Suprapubic skin (tissue), 4 donors: ENCODE results near the gene CDH13. TPM values are rescaled to one million over a fixed set of nuclear protein-coding genes. Genes with fewer than 3 reads are reported as not detected.

Experiments used
- DNase-seq, 2 donors: peaks; one replicate each; pipeline ENCODE4 v3.0.0-alpha.2; 2019; ENCODE audit warnings: low spot score in 2 of 2
- H3K27ac ChIP-seq: fragments of 200-600 bp; sonication (generic); one replicate; pipeline ENCODE4 v1.5.1; 2019
- H3K27me3 ChIP-seq: fragments of 200-600 bp; sonication (generic); one replicate; pipeline ENCODE4 v1.5.1; 2019
- H3K36me3 ChIP-seq: fragments of 200-600 bp; sonication (generic); one replicate; pipeline ENCODE4 v1.5.1; 2019
- H3K4me1 ChIP-seq: fragments of 200-600 bp; sonication (generic); one replicate; pipeline ENCODE4 v1.5.1; 2019
- H3K4me3 ChIP-seq: fragments of 200-600 bp; sonication (generic); one replicate; pipeline ENCODE4 v1.5.1; 2019; ENCODE audit warnings: mild to moderate bottlenecking
- H3K9me3 ChIP-seq: fragments of 200-600 bp; sonication (generic); one replicate; pipeline ENCODE4 v1.5.1; 2019
- EP300 ChIP-seq: sonication (generic); formaldehyde crosslinking; IDR thresholded peaks from one replicate; pipeline ENCODE4 v1.6.1; 2017; ENCODE audit warnings: antibody characterized with exemption
- POLR2A ChIP-seq, 2 donors: fragments of 450-650 bp; IDR thresholded peaks; one replicate each; pipeline ENCODE4 v1.6.1; 2017; ENCODE audit warnings: antibody characterized with exemption in 2 of 2, mild to moderate bottlenecking in 2 of 2, moderate library complexity in 2 of 2
- POLR2AphosphoS5 ChIP-seq, 3 donors: sonication (generic); formaldehyde crosslinking; IDR thresholded peaks; one replicate each; pipeline ENCODE4 v1.6.1; 2017; ENCODE audit warnings: antibody characterized with exemption in 3 of 3
- WGBS: methylation state at CpG from one replicate; pipeline ENCODE4 v1.1.5; 2018; 5-methylcytosine and 5-hydroxymethylcytosine counted together
- total RNA-seq, 4 donors: library from RNA; depleted of rRNA; stranded (reverse); fragments of >200 nt; gene quantifications; one replicate each; pipeline ENCODE4 v1.1.0, GENCODE V29; 2016
- TF ChIP-seq, protein P1 (sequence below), 2 donors: fragments of 200-600 bp in 1 of 2; fragments of 450-650 bp in 1 of 2; sonication (generic) in 1 of 2; IDR thresholded peaks; one replicate each; pipeline ENCODE4 v1.5.1; 2016 to 2019; ENCODE audit warnings: antibody characterized with exemption in 2 of 2, mild to moderate bottlenecking in 1 of 2, moderate library complexity in 1 of 2

Gene CDH13
- total RNA-seq, 4 donors from 2014 or later = 90.4 to 176 (median 139) TPM

DNA sequence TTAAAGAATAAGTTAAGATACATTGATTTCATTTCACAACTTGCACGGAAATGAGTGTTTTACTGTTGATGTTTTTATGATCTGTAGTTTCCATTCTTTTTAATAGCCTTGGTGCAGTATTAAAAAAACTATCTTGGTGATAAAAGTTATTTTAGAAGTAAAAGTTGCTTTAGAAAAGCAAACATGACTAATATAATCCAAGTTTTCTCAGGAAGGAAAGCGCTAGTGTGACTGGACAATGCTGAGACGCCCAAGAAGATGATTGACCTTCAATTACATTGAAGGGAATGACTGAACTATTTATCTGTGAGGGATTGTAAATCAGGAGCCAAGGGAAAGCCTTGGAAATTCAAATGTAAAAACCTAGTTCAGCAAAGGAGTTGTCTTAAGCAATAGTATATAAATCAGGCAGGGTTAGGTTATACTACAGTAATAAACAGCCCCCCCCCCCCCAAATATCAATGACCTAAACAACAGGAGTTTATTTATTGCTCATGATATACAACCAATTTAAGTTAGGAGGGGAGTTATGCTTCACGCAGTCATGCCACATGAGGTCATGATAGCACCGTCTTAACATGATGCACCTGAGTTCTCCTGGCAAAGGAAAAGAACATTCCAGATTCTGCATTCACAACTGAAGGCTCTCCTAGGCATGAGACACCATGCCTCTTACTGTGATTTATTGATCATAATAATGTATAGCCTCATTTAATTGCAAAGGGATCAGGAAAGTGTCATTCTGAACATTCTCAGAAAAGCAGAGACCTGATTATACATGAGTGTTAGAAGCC, 443.8 kb downstream of the CDH13 start:
- Histone ChIP-seq H3K4me1 (no peaks in the 10 kb centered on the region), H3K36me3 (no peaks in the 10 kb centered on the region), H3K4me3 (no peak overlapping the region), H3K9me3 (no peaks in the 10 kb centered on the region), H3K27me3 (no peaks in the 10 kb centered on the region), H3K27ac (no peak overlapping the region)
- WGBS = 70% methylated on average over 5 of the region's 5 CpGs
- TF ChIP-seq POLR2AphosphoS5 (IDR thresholded peaks at IDR 0.05) = no peak
- TF ChIP-seq, protein P1, sequence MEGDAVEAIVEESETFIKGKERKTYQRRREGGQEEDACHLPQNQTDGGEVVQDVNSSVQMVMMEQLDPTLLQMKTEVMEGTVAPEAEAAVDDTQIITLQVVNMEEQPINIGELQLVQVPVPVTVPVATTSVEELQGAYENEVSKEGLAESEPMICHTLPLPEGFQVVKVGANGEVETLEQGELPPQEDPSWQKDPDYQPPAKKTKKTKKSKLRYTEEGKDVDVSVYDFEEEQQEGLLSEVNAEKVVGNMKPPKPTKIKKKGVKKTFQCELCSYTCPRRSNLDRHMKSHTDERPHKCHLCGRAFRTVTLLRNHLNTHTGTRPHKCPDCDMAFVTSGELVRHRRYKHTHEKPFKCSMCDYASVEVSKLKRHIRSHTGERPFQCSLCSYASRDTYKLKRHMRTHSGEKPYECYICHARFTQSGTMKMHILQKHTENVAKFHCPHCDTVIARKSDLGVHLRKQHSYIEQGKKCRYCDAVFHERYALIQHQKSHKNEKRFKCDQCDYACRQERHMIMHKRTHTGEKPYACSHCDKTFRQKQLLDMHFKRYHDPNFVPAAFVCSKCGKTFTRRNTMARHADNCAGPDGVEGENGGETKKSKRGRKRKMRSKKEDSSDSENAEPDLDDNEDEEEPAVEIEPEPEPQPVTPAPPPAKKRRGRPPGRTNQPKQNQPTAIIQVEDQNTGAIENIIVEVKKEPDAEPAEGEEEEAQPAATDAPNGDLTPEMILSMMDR (IDR thresholded peaks at IDR 0.05) = no peak
- TF ChIP-seq POLR2A (IDR thresholded peaks at IDR 0.05) = no peak
- TF ChIP-seq EP300 = no peak
- no peak for DNase-seq

DNA sequence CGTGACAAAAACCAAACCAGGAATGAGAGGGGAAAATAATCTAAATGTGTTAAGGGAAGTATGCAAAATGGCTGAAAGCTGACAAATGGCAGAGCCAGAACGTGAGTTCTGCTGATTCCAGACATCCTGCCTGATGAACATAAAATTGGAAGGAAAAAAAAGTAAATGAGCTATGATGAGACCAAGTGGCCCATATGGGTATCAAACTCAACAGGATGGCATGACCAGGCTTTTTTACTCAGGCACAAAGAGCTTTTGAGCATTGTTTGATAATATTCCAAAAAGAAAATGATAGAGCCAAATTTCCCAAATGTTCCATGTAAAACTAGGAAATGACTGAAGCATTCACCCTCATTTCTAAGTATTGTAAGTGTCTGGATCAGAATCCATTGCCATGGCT, 449.2 kb downstream of the CDH13 start:
- TF ChIP-seq, protein P1 (IDR thresholded peaks at IDR 0.05) = no peak
- TF ChIP-seq EP300 = no peak
- no peak for TF ChIP-seq POLR2A (IDR thresholded peaks at IDR 0.05)
- no peak for TF ChIP-seq POLR2AphosphoS5 (IDR thresholded peaks at IDR 0.05)
- Histone ChIP-seq H3K27me3 (no peaks in the 10 kb centered on the region), H3K4me1 (no peaks in the 10 kb centered on the region), H3K36me3 (no peaks in the 10 kb centered on the region), H3K27ac (no peak overlapping the region), H3K9me3 (no peaks in the 10 kb centered on the region), H3K4me3 (no peak overlapping the region)
- WGBS = 75% methylated on average over 2 of the region's 2 CpGs
- DNase-seq = no peak

DNA sequence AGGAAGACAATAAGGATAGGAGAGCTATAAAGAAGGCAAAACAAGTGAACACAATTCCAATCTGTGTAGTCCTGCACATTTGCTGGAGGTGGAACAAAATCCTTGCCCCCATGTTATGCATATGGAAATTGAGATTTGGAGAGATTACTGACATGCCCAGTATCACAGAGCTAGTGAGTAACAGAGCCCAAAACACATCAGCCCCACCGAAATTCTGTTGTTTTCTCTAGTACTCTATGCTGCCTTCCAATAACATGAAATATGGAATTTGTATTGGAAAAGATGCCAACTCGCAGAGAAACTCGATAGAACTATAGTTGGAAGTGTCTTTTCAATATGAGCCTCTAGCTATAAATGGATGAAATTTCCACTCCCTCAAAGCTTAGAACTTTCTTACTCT, 456.6 kb downstream of the CDH13 start:
- 71% methylated on average over 3 of the region's 3 CpGs for WGBS
- no peaks in the 10 kb centered on the region for H3K27me3 ChIP-seq
- H3K36me3 ChIP-seq = no peaks in the 10 kb centered on the region
- no peaks in the 10 kb centered on the region for H3K9me3 ChIP-seq
- no peaks in the 10 kb centered on the region for H3K4me1 ChIP-seq
- no peak overlapping the region for H3K27ac ChIP-seq
- no peak overlapping the region for H3K4me3 ChIP-seq
- TF ChIP-seq POLR2AphosphoS5 (IDR thresholded peaks at IDR 0.05) (no peak), EP300 (no peak), POLR2A (IDR thresholded peaks at IDR 0.05) (no peak)
- TF ChIP-seq, protein P1 (IDR thresholded peaks at IDR 0.05) = no peak
- no peak for DNase-seq

DNA sequence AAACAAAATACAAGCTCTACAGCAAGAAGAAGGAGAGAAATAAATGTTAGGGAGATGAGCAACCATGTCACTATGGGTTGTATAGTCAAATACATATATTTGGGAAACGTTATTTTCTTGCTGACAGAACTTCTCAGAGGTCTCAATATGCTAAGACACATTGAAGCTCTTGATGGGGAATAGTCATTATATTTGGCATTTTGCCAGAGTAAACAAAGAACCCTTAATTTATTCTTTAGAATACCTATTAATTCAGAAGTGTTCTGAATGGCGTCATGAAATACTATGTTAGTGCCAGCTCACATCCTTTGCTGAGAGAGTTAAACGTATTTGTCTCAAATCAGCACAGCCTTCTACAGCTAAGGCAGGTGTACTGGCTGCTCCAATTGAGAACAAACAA, 458.9 kb downstream of the CDH13 start:
- TF ChIP-seq, protein P1 (IDR thresholded peaks at IDR 0.05) = no peak
- TF ChIP-seq POLR2A (IDR thresholded peaks at IDR 0.05) (no peak), EP300 (no peak), POLR2AphosphoS5 (IDR thresholded peaks at IDR 0.05) (no peak)
- DNase-seq = no peak
- H3K9me3 ChIP-seq = no peaks in the 10 kb centered on the region
- no peaks in the 10 kb centered on the region for H3K36me3 ChIP-seq
- no peaks in the 10 kb centered on the region for H3K27me3 ChIP-seq
- H3K4me1 ChIP-seq = no peaks in the 10 kb centered on the region
- H3K27ac ChIP-seq = no peak overlapping the region
- no peak overlapping the region for H3K4me3 ChIP-seq
- 55% methylated on average over 3 of the region's 3 CpGs for WGBS

DNA sequence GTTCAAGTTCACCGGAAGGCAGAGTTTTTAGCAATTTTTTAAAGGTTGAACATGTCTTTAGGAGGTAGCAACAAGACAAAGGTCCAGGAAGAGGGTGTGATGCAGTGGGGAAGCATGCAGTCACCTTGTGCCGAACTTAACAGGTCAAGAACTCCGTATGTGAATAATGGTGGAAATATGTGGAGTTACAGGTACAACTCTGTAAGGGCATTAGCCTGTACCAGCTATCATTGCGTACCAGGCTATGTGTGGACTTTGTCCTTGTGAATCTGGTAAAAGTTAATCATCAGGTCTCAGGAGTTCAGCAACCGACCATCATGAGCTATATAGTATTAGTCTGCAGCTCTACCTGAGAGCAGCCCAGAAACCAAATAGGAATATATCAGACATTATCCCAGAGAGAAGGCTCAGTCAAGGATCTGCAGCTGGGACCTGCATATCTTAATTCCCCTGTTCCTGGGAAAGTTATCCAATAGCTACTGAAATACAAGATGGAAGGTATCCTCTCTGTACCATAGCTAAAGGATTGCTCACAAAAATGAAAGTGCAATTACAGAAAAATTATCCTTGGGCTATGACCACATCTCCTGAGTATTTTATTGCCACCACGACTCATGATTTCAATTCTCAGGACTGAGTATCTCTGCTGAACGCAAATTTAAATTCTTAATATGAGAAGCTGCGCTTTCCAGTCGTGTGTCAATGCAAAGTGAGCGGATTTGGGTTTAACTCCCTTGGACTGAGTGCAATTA, 469.3 kb downstream of the CDH13 start:
- no peak overlapping the region for H3K27ac ChIP-seq
- 69% methylated on average over 10 of the region's 10 CpGs for WGBS
- no peak for DNase-seq
- H3K4me3 ChIP-seq = no peak overlapping the region
- H3K4me1 ChIP-seq = no peaks in the 10 kb centered on the region
- H3K36me3 ChIP-seq = no peaks in the 10 kb centered on the region
- H3K9me3 ChIP-seq = peaks cover 17% of the 10 kb centered on the region
- TF ChIP-seq POLR2A (IDR thresholded peaks at IDR 0.05) (no peak), POLR2AphosphoS5 (IDR thresholded peaks at IDR 0.05) (no peak), EP300 (no peak)
- TF ChIP-seq, protein P1 (IDR thresholded peaks at IDR 0.05) = no peak
- H3K27me3 ChIP-seq = no peaks in the 10 kb centered on the region
